Measurements from ENCODE around the gene CIART.
"Not testable (repeated sequence)": the region's sequence is repeated elsewhere in the genome, so short reads cannot be mapped to it uniquely, and the experiment has no call there.

CIART gene

DNA sequence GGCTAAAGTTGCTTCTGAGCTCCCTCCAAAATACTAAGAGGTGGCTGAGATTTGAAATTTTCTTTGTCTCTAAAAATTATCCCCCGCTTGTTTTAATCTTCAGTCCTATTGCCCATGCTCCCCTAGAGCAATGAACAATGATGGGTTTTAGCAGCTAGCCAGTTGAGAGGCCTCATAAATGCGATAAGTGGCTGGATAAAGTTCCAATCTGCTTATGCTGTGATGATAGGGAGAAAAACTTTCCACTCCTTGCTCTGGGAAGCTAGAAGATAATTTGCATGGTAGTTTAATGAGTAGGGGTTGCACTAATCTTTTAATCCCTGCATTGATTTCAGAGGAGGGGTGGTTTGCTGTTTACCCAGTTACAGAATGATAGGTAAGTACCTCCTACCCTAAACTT is 29.4 kb downstream of the CIART start:
- DNase-seq, result no peak

DNA sequence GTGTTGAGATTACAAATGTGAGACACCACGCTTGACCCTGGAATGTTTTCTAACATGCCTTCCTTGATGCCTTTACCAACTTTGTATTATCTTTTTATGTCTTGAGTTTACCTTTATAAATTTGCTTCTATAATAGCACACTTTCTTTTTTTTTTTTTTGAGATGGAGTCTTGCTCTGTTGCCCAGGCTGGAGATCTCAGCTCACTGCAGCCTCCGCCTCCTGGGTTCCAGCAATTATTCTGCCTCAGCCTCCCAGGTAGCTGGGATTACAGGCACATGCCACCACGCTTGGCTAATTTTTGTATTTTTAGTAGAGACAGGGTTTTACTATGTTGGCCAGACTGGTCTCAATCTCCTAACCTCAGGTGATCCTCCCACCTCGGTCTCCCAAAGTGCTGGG is 32.3 kb downstream of the CIART start:
- DNase-seq, result not testable (repeated sequence)

GRCh38 chr1:150320667-150320978 is 38.3 kb downstream of the CIART start:
- no peak for DNase-seq

DNA sequence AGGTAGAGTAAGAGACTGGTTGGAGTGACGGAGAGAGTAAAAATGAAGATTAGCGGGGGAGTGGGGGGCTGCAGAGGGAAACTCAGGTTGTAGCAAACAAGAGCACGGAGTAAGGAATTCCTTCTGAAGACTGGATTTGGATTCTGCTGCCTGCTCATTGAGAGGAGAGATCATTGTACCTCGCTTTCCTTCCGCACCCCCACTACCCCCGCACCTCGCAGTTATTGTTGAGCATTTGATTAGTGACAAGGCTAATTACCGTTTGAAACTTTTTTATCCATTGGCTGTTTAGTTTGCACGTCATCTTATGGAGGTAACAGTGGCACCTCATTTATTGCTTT is 39.4 kb downstream of the CIART start:
- DNase-seq, result no peak

DNA sequence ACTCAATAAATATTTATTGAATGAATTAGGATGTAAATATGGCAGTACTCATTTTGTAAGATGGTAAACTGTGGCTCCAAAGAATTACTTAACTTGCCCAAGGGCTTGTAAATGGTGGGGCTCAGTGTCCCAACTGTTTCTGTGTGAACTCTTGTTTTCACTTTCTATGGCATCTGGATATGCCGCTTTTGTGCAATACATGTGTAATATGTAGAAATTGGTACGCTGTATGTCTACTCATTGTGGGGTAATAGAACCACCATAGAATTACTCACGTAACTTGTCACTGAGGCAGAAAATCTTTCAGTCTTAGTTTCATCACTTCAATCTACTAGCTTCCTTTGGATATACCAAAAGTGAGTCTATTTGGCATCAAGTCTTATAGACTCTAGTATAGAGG is 40.0 kb downstream of the CIART start:
- no peak for DNase-seq

DNA sequence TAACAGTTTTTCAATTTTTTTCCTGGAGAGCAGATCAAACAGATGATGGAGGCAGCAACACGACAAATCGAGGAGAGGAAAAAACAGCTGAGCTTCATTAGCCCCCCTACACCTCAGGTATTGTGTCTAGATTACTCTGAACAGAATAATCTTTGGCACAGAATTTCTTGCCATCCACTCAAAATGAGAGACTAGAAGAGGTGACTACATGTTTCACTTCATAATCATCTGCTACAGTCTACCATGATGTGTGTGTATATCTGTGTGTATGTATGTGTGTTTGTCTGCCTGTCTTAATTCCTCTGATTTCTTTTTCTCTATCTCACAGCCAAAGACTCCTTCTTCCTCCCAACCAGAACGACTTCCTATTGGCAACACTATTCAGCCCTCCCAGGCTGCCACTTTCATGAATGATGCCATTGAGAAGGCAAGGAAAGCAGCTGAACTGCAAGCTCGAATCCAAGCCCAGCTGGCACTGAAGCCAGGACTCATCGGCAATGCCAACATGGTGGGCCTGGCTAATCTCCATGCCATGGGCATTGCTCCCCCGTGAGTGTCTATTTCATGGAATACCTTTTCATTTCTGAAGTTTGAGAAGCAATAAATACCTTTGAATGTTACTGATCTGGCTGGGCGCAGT is 50.4 kb downstream of the CIART start:
- no peak for DNase-seq

Data from activated T-cell treated with anti-CD3 and anti-CD28 coated beads for 4 hours (primary cell).